NB4 (cell line): ENCODE measurements around the gene THAP7.

Experiments
- DNase-seq: peaks from one replicate; pipeline ENCODE4 v3.0.0; 2010; ENCODE audit warnings: low read depth
- H3K4me3 ChIP-seq: one replicate; pipeline ENCODE4 v1.5.1; 2011; ENCODE audit warnings: mild to moderate bottlenecking, low read depth, low read length, moderate library complexity
- MYC ChIP-seq: IDR thresholded peaks from 2 replicates; pipeline ENCODE4 v1.6.1; 2011; ENCODE audit warnings: low read depth, low read length
- POLR2A ChIP-seq: IDR thresholded peaks from 2 replicates; pipeline ENCODE4 v1.6.1; 2011; ENCODE audit warnings: mild to moderate bottlenecking; ENCODE audit not compliant: insufficient read length; ENCODE audit errors: extremely low read depth
- TF ChIP-seq, protein P1 (sequence below): IDR thresholded peaks from 2 replicates; pipeline ENCODE4 v1.6.1; 2011; ENCODE audit warnings: low read depth, low read length
- TF ChIP-seq, protein P2 (sequence below): IDR thresholded peaks from one replicate; pipeline ENCODE4 v1.5.1; 2012; ENCODE audit warnings: low read depth, low read length

Gene THAP7

DNA sequence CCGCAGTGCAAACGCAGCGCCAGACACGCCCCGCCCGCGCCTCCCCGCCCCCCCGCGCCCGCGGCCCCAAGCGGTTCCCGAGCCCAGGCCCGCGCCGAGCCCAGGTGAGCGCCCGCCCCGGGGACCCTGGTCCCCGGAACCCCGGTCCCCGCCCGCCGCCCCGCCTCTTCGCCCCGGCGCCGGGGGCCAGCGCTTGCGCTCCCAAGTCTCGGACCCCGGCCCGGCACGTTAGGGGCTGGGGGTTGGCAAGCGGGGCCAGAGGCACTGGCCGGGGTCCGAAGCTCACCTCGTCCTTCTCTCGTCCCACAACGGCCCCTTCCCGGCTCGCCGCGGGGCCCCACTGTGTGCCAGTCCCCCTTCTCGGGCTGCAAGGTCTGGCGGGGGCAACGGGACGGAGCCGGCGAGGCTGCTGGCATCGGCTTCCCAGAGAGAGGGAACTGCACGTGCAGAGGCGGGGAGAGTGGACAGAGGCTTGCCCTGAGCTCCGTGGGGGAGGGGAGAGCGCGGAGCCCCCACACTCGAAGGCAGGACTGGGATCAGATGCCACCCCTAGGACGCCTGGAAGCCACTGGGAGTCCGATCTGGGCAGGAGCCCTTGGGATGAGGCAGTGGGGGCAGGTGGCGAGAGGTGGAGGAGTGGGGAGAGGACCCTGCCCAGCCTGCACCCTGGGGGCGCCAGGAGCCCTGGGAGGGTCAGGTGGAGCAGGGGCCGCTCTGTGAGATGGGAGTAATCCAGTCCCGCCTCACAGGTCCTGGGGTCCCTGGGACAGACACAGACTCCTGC is 36.6 kb downstream of the THAP7 start:
- no peak overlapping the region for H3K4me3 ChIP-seq
- DNase-seq, result no peak
- no peak for TF ChIP-seq MYC
- no peak for TF ChIP-seq POLR2A
- TF ChIP-seq, protein P1, sequence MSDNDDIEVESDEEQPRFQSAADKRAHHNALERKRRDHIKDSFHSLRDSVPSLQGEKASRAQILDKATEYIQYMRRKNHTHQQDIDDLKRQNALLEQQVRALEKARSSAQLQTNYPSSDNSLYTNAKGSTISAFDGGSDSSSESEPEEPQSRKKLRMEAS, result no peak
- TF ChIP-seq, protein P2, sequence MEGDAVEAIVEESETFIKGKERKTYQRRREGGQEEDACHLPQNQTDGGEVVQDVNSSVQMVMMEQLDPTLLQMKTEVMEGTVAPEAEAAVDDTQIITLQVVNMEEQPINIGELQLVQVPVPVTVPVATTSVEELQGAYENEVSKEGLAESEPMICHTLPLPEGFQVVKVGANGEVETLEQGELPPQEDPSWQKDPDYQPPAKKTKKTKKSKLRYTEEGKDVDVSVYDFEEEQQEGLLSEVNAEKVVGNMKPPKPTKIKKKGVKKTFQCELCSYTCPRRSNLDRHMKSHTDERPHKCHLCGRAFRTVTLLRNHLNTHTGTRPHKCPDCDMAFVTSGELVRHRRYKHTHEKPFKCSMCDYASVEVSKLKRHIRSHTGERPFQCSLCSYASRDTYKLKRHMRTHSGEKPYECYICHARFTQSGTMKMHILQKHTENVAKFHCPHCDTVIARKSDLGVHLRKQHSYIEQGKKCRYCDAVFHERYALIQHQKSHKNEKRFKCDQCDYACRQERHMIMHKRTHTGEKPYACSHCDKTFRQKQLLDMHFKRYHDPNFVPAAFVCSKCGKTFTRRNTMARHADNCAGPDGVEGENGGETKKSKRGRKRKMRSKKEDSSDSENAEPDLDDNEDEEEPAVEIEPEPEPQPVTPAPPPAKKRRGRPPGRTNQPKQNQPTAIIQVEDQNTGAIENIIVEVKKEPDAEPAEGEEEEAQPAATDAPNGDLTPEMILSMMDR, result no peak

DNA sequence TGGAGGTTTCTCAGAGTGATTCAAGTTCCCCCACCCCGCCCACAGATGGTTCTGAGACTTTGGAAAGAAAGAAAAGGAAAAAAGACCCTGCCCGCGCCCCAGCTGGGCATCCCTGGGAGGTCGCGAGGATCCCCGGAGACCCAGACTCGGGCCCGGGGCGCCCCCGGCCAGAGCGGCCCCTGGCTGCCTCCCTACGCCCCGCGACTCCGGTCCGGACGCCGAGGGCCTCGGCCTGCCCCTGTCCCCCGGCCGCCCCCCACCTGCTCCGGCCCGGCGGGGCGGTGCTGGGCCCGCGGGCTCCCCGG is 37.2 kb downstream of the THAP7 start:
- no peak for DNase-seq
- H3K4me3 ChIP-seq, result no peak overlapping the region
- TF ChIP-seq POLR2A (no peak), MYC (no peak)
- TF ChIP-seq, protein P2, result no peak
- TF ChIP-seq, protein P1, result no peak

DNA sequence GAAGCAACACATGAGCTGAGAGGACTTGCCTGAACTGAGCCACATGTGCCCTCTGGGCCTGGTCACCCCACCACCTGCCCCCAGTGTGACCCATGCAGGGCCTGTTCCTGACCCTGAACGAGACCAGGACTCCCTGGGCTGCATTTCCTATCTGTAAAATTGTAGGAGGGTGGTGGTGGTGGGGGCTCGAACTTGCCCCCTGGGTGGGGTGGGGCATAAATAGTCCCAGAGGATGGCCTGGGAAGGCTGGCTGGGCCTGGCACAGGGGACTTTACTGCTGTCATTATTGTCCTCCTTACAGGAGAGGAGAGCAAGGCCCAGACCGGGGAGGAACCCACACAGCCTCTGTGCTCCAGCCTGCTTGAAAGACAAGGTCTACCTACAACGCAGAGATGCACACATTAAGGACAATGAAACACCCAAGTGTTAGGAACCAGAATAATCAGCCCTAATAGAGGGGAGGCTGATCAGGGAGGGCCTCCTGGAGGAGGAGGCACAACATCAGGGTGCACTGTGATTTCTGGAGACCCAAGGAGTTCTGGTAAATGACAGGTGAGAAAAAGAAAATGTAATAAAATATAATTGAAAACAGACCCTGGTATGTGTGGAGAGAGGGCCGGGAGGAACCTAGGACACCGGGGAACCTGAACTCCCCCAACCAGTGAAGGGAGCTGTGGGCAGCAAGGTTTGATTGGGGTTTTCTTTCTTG is 37.7 kb downstream of the THAP7 start:
- H3K4me3 ChIP-seq, result no peak overlapping the region
- no peak for DNase-seq
- TF ChIP-seq, protein P1, result no peak
- no peak for TF ChIP-seq POLR2A

DNA sequence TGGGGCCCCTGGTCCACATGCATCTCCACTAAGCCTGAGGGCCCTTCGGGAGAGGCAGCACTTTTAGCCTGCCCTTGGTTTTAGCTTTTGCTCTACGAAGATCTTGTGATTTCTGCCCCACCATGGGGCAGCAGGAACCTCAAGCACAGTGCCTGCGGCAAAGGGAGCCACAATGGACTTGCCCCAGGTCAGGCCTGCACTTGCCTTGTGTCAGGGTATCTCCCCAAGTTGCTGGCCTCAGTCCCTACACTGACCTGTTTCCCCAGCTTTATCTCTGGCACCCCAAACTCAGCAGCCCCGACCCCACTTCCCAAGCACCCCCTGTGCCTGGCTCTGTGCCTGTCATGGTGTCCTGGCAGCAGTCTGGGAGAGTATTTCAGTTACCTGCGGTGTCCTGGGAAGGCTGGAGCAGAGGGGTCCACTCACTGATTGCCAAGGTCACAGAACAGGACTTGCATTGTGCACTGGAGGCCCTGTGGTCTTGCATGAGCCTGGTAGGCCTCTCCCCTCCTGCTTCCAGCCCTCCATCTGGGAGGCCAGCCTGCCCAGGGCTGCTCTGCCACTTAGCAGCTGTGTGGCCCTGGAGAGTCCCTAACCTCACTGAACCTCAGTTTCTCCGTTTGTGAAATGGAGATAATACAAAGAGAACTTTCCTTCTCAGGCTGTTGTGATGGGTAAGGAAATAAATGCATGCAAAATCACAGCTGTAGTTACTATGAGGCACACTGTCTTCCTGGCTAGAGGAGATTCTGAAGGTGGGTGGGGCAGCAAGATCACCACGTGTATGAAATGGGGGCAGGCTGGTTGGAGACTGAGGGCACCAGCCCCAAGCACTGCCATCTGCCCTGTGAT is 38.5 kb downstream of the THAP7 start:
- no peak for DNase-seq
- TF ChIP-seq POLR2A (no peak), MYC (no peak)
- TF ChIP-seq, protein P1, result no peak
- TF ChIP-seq, protein P2, result no peak
- no peak overlapping the region for H3K4me3 ChIP-seq

DNA sequence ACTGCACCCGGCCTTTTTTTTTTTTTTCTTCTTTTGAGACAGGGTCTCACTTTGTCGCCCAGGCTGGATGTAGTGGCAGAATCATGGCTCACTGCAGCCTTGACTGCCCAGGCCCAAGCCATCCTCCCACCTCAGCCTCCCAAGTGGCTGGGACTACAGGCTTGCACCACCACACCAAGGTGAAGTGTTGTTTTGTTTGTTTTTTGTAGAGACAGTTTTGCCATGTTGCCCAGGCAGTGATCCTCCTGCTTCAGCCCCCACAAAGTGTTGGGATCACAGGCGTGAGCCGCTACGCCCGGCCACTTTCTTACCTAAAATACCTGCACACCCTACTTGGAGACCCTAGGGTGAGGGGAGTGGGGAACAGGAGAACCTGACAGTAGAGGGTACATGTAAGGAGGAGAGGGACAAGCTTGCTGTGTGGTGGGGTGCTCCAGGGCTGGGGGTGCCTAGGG is 39.4 kb downstream of the THAP7 start:
- TF ChIP-seq MYC, result no peak
- TF ChIP-seq, protein P1, result no peak
- TF ChIP-seq POLR2A, result no peak
- TF ChIP-seq, protein P2, result no peak
- DNase-seq, result no peak
- H3K4me3 ChIP-seq, result no peak overlapping the region
